GM19328 (cell line): Measurements from ENCODE around the gene CHRM3.
"Not testable (repeated sequence)": the region's sequence is repeated elsewhere in the genome, so short reads cannot be mapped to it uniquely, and the experiment has no call there.

Experiments
- ATAC-seq: cut with Tn5 transposase; IDR thresholded peaks from one replicate; pipeline ENCODE4 v1.9.1; 2021; ENCODE audit warnings: mild to moderate bottlenecking, moderate library complexity; ENCODE audit not compliant: unreplicated experiment

CHRM3 gene

DNA sequence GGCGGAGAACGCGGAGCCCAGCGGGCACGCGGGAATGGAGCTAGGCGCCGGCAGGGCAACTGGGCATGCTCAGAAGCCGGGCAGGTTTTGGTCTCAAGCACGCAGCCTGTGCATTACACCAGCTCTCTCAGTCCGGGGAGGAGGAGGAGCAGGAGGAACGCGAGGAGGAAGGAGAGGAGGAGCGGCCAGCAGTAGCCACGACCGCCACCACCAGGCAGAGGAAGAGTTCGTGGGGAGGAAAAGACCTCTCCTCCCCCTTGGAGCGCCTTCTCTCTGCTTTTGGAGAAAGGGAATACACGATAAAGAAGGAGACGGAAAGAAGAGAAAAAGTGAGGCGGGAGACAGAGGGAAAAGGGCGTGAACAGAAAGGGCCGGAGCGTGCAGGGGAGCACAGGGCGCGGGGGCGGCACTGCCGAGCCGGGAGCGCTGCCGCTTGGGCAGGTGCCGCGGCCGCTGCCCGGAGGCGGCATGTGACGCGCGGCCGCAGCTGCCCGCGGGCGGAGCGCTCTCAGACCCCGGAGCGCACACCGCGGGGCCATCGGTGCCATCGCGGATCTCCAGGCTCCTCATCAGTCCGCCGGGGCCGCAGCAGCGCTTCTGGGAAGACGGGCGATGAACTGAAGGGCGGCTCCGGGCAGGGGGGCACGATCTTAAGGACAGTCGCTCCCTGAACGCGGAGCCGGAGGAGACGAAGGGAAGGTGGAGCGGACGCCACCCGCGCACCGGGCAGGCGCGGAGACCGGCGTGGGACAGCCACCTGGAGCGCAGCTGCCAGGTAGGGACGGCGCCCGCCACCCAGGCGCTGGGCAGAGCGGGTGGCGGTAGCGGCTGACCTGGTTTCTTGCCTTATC lies at the start of gene CHRM3:
TSS of gene CHRM3 (plus strand) at position 116 of the 851 bp plus-strand sequence. CDS start 520,884 bp downstream, outside the sequence.
- no peak for ATAC-seq

DNA sequence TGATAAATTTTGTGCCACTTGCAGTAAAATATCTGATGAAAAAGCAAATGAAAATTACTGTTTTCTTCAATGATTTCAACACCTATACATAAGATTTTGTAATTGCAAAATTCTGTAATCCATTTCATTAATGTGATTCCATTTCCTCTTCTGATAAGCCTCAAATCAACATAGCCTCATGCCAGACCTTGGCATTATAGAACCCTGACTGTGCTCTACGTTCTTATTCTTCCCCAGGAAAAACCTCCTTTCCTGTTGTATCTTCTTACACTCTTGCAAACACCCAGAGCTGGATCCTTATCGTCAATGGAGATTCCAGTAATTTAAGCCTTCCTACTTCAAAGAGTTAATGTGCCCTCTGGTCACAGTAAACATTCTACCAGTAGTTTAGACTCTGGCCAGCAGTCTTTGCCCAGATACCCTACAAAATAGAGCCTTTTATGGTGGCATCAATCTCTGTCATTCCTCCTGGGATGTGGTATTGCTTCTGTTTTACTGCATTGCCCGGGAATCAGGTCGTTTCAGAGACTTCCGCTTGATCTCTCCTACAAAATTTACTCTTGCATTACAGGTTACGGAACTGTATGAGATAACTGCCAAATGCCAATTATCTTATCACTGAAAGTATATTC lies 48.5 kb upstream of the CHRM3 start:
- no peak for ATAC-seq

DNA sequence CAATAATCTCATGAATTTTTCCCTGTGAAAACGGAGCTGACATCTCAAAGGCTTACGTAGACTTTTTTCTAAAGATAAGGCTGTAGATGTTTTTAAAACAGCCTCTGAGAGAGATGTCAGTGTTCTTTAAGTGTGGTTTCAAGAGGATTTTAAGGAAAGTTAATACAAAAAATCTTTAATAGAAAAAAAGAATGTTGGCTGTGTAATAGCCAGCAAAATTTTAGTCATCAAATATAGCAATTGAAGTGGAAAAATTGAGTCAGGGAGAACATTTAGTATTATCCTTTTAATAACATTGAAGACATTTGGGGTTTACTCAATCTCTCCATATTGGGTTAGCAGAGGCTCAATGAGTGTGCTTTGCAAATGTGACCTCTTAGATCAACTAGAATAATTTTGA lies 38.6 kb upstream of the CHRM3 start:
- no peak for ATAC-seq

DNA sequence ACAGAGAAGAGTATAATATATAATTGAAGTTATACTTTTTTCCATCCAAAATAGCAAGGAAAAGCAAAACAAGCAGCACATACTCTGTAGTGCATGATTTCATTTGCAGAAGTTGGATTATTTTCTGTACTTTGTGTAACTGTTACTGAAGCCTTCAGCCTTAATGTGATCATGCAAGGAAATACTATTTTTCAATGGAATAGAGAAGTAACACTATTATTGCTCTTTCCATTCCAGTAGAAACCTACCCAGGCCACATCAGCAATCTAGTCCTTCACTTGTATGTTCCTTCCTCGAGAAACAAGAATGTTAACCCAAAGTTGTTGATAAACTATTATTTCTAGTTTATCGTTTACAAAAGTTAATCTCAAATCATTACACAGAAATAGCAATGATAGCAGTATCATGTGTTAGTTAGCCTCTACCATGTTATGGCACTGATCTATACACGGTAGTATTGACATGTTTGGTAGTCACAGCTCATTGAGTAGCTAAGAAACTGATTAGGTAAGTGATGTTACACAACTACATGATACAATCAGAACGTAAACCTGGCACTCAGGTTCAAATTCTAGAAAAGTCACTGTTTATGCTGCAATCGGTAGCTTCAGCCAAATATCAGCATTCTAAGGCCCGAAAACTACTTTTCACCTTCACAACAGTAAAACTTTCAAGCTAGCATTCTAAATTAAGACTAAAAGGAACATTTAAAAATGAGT lies 37.6 kb upstream of the CHRM3 start:
- no peak for ATAC-seq

DNA sequence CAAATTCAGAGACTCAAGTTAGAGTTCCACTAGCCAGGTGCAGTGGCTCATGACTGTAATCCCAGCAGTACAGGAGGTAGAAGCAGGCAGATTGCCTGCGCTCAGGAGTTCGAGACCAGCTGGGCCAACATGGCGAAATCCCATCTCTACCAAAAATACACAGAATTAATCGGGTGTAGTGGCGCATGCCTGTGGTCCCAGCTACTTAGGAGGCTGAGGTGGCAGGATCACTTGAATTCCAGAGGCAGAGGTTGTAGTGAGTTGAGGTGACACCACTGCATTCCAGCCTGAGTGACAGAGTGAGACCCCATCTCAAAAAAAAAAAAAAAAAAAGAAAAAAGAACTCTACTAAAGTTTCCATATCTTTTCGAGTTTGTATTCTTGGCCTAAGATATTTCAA lies 36.7 kb upstream of the CHRM3 start:
- no peak for ATAC-seq

DNA sequence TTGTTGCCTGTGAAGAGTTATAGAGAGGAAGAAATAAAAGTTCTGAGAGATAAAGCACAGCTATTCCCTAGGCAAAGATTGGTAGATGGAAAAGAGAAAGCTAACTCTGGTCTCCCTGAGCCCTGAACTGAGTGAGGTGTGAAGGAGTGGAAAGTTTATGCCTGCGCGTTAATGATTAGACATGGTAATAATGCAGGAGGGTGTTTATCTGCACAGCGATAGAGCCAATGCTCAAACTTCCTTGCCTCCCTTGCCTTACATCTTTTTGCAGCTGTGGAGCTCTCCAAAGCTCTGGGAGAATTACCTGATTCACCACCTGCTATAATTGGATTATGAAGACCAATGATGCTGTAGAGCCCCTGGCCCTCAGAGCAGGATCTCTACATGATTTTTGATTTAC lies 32.8 kb upstream of the CHRM3 start:
- no peak for ATAC-seq

DNA sequence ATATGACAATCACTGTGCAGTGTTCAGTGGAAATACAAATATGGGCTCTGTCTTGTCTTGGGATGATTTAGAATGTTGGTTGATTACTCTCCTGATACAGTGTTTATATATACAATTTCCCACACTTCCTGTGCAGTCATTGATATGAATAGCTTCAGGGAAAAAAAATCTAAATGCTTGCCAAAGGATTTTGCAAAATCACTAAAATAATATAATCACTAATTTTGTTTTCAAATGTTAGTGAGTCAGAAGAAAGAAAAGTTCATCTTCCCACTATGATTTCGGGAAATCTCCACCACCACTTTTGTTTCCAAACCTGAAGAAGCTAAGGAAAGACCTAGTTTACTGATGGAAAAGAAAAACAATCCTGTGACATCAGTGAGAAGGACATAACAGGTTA lies 32.1 kb upstream of the CHRM3 start:
- no peak for ATAC-seq

DNA sequence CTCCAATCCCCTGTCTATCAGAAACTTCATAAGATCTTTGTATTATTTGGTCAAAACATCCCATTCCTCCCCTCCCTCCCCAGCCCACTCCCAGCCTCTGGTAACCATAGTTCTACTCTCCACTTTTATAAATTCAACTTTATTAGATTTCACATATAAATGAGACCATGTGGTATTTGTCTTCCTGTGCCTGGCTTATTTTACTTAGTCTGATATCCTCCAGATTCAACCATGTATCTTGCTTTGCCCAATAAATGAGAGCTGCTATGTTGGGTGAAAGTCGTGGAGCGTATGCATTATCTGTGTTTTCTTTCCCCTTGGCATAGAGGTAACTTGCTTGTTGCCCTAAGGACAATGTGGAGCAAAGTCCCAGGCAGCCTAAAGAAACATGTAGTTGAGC lies 28.5 kb upstream of the CHRM3 start:
- ATAC-seq: no peak

DNA sequence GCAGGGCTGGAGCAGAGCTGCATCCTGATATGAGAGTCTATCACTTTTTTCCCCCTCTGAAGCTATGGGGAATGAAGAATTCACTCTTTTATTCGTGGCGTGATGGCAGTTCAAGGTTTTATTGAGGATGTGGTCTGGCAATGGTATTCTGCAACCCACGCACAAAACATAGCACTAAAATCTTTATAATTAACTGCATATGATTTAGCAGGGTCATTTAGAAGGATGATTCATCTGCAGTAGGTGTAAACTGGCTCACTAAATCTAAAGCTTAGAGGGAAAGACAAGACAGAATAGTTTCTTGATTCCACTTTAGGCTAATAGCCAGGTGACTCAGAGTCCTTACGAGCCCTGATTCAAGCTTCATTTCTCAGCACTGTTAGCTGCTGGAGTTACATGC lies 25.0 kb upstream of the CHRM3 start:
- no peak for ATAC-seq

DNA sequence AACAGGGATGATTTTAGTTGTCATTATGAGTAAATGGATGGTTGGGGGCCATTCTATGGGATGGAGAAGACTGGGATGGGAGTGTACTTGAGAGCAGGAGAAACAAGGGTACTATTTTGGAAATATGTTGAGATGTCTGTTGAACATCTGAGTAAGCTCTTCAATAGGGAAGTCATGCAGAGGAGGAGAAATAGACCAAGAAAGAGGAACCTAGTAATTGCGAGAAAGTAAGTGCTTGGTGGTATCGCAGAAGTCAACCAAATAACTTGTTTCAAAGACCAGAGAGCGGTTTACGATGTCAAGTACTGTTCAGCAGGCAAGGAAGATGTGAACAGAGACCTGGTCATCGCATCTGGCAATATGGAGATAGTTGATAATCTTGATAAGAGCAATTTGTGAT lies 22.4 kb upstream of the CHRM3 start:
- ATAC-seq: no peak

DNA sequence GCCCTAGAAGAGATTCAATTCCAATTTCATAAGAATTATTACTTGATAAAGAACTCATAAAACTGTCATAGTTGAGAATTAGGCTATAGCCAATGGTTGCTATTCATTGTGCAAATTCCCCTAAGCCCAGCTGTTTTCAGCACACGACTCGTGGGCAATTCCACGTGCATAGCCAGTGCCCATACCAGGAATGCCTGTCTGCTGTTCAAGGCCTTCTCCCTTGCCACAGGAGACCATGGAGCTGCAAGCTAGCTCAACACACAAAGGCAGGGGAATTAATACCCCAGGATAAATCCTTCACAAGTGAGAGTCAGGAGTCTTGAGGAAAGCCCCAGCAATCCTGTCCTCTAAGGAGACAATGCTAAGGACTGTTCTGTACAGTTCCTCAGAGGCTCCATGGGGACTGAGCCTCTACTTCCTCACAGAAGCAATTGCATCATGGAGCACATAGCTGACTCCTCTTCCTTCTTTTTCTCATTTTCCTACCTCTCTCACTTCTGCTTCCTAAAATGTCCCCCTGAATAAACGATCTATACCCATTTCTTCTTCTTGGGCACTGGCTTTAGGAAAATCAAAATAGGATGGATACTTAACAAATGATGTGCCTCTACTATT lies 19.1 kb upstream of the CHRM3 start:
- ATAC-seq: no peak

DNA sequence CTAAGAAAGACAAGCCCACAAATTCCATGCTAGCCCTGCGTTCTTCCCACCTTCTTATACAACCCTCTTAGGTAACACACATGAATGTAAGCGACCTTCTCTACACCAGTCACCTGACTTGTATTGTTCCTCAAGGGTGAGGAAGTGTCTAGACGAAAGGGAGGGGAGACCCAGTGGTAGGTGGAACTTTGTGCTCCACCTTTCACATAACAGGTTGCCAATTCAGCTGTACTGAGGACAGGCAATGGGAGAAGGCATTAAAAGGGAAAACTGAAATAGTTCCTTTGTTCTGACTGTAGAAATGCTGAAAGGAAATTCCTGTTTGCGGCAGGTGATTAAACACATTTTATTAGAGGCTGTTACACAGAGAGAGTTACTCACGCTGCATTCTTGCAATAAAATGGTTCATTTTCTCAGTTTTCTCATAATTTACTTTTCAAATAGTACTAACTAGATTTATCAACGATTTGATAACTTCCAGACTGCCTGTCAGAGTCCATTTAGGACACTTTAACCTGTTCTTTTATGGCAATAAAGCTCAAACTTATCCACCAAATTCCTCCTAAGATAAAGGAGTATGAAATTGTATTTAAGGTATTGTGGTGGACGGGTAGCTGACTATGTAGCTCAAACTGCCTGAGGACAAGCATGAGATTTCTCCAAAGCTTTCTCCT lies 17.8 kb upstream of the CHRM3 start:
- no peak for ATAC-seq

DNA sequence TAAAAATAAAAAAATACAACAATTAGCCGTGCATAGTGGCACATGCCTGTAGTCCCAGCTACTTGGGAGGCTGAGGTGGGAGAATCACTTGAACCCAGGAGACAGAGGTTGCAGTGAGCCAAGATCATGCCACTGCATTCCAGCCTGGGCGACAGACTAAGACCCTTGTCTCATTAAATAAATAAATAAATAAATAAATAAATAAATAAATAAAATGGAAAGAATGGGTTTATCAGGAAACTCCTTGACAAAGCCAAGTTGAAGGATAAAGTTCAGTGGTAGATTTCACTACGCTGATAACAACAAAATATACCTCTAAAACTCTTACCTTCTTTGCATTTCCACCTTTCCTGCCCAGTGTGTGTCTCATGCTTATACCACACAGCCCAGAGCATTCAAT lies 15.5 kb upstream of the CHRM3 start:
- ATAC-seq: not testable (repeated sequence)

DNA sequence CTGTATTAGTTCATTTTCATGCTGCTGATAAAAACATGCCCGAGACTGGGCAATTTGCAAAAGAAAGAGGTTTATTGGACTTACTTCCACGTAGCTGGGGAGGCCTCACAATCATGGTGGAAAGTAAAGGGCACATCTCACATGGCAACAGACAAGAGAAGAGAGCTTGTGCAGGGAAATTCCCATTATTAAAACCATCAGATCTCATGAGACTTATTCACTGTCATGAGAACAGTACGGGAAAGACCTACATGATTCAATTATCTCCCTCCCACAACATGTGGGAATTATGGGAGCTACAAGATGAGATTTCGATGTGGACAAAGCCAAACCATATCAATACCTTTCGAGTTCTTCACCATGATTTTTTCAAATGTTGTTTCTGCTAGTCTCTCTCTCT lies 3.7 kb upstream of the CHRM3 start:
- ATAC-seq: no peak

DNA sequence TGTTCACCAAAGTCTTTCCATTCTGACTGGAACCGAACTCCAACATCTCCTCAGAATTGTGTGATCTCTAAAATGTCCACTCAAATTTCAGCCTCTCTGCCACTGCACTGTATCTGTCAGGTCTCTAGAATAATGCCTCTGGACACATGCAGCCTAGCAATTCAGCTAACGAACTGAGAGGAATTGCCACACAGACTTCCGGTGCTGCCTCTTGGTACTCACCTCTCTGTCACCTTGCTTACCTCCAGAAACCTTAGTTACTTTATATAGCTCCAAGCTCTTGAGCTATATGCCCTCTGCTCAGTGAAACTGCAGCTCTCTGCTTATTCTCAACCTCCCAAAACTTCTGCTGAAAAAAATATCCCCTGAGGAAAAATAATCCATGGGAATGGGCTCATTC lies 2.7 kb upstream of the CHRM3 start:
- no peak for ATAC-seq

DNA sequence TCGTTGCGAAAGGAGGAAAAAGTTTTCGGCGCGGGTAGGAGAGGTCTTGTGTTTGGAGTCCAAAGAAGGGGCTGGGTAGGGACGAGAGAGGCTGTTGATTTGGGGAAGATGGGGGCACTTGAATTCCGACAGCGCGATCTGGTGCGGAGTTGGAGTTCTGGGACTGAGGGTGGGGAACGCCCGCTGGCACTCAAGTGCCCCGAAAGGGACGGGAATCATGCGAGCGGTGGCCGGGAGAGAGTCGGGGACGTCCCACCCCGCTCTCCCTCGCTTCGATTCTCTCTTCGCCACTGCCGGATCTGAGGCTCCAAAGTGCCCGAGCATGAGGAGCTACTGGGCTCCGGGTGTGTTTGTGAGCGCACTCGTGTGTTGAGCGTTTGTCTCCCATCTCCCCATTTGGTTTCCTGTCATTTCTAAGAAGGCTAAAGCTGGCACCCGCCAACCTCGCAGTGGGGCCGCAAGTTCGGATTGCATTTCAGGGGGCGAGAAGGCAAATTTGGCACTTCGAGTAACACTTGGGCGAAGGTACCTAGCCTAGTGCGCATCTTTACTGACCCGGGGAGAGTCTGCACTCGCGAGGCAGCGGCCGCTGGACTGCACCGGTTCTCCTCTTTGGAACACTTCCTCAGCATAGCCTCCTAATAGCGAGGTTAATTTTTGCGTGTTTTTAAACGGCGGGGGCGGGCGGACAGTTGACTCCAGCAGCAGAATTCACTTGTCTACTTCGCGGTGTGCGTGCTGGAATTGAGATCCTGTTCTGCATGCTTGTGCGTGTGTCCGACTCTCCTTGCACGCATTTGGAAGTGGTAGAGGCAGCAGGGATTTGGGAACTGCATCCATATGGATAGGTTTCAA lies 1.2 kb downstream of the CHRM3 start:
- no peak for ATAC-seq

DNA sequence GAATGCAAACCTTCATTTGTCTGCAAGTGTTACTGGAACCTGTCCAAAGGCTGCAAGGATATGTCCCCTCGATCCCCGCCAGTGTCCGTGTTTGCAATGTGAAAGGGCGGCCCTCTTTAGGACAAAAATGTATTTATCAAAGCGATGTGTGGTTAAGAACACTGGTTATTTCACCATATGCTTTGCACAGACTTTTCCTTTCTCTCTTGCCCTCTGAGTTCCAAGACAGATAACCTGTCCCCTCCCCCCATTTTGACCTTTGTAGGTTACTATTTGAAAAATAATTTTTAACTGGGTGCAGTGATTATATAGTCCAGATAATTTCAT lies 1.8 kb downstream of the CHRM3 start:
- ATAC-seq: no peak

DNA sequence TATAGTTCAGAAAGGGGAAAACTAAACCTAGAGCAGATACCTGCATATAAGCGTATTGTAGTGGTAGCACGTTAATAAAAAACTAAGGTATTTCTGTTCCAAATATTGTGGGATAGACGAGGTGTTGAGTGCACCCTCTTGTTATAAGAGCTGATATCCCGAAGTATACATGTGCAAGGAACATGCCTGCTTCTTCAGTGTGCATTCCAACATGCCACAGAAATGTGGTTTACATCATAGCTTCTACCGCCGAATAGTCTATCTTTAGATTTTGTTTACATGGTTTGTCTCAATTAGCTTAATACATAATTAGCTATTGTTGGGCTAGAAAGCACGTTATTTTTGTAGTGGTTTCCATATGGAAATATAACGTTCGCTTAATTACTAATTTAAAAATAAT lies 2.2 kb downstream of the CHRM3 start:
- ATAC-seq: no peak

DNA sequence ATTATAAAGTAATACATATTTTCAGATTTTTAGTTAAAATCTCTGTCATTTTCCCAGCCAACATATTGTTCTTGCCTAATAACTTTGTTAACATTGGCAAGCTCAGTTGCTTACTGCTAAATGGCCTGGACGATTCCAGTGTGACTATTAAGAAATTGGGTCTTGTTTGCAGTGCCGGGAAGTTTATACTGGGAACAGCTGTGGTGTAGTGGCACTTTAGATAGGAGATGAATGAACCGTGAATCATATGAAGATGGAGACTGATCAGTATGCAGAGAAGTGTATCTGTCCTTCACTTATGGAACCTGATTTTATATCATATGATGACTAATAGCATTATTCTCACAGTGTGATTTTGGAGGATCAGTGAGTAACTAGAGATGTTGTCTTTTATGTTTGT lies 3.3 kb downstream of the CHRM3 start:
- no peak for ATAC-seq

DNA sequence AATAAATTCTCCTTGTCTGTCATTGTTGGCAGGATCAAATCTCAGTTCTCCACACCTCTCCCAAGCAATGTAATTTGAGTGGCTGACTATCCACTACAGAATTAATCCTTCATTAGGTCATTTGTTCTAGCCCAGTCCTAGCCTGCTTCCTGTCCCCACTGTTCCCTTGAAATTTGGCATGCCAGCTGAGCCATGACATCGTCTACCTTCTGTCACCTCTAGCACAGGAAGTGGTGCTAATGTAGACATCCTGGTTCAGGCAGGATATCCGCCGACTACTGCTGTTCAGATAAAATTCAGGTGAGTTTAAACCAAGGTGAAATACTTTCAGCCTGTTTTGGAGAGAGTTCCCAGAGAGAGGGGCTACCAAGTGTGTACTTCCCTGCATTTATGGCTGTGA lies 5.9 kb downstream of the CHRM3 start:
- ATAC-seq: no peak
